K562 treated with DMSO at 1 percent for 12 hours (cell line): ENCODE data around the gene GAPT. TPM values are rescaled to one million over a fixed set of nuclear protein-coding genes. Genes with fewer than 3 reads are reported as not detected.

ENCODE experiments used
- total RNA-seq: library from RNA; unstranded; fragments of 300-600 nt; gene quantifications from 2 replicates; pipeline ENCODE4 v1.2.3, GENCODE V29; 2022; ENCODE audit not compliant: insufficient read depth

The GAPT gene
- total RNA-seq, result not detected in 2 replicates

DNA sequence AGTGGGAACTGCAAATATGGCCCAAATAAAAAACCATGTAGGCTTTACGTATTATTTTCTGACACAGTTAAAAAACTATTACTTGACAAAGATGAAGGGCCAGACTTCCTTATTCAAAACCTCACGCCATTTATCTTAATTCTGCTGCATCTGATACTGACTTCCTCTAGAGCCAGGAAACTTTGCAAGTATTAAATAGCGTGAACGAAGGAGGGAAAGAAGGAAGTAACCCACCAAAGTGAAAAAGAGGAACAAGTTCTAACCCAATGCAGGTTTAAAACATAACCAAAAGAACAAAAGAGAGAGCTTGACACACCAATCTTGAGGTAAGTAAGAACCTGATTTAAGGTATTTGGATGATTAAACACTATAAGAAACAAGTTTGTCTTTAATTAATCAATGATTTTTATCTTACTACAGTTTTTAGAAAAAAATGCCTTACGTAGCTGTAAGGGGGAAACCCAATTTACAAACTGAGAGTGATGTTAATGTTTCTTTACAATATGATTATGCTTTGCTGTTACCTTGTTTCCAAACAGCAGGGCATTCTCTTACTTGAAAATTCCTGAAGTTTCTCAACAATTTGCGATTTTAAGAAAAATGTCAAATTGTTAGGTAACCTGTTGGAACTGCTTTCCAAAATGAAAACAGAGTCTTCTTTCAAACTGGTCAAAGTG is at the start of gene GAPT:
GAPT (plus strand) TSS at position 220 of the 677 bp plus-strand sequence. CDS start 3,102 bp downstream, outside the sequence.

GRCh38 chr5:58460002-58460731 is 31.1 kb upstream of the GAPT start, which contains the start of gene PLK2:
TSS of gene PLK2 (minus strand) at chr5:58460086. CDS start at chr5:58459959, 127 bp downstream.

Other genes starting within 250 kb of the GAPT start
- gene PLK2, start 31.3 kb upstream of the GAPT start, total RNA-seq, result not detected in 2 replicates
- not detected in 2 replicates for gene RAB3C, start 91.6 kb downstream of the GAPT start, total RNA-seq